NCI-H2107 (cell line): ENCODE results near the gene PSPC1.

Experiments
- DNase-seq: peaks from one replicate; lab custom pipeline; 2025; lab: John Stamatoyannopoulos, UW

Gene PSPC1

GRCh38 chr13:19673473-19674430 lies 109.0 kb downstream of the PSPC1 start:
- DNase-seq, result no peak

- no peak for DNase-seq
Observed at GRCh38 chr13:19672990-19673389, 109.8 kb downstream of the PSPC1 start.

GRCh38 chr13:19670147-19670546 lies 112.6 kb downstream of the PSPC1 start:
- no peak for DNase-seq

GRCh38 chr13:19668778-19669177 lies 114.0 kb downstream of the PSPC1 start:
- no peak for DNase-seq

GRCh38 chr13:19665427-19665859 lies 117.3 kb downstream of the PSPC1 start:
- no peak for DNase-seq

DNA sequence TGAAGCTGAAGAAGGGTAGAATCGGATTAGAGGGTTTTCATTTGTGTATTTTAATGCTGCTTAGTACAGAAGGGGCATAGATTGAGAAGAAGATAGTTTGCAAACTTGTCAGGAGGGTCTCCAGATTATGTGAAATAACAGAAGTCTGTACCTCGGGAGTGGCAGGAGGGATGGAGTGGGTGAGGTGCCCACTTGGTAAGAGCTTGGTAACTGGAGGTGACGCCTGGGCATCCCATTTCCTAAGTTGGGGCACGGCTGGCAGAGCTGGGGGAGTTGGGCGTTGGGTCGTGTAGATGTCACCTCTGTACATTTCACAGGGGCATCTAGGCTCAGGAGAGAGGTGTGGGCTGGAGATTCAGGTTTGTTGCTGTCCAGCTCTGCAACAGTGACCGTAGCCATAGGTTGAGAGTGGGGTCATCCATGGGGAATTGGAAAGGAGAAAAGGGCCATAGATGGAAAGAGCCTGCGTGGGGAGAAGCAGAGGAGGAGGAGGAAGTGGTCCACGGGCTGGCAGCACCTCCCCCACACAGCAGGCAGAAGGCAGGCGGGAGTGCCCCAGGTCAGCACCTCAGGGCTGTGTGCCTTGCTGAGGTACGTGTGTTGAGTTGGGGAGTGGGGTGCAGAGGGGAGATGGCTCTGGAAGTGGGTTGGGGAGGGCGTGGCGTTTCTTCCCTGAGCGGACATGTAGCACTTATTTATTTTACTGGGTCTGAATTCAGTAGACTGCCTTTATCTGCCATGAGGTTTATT lies 118.1 kb downstream of the PSPC1 start:
- DNase-seq, result no peak

- DNase-seq, result no peak
Observed at GRCh38 chr13:19663416-19663979, 119.2 kb downstream of the PSPC1 start.

DNA sequence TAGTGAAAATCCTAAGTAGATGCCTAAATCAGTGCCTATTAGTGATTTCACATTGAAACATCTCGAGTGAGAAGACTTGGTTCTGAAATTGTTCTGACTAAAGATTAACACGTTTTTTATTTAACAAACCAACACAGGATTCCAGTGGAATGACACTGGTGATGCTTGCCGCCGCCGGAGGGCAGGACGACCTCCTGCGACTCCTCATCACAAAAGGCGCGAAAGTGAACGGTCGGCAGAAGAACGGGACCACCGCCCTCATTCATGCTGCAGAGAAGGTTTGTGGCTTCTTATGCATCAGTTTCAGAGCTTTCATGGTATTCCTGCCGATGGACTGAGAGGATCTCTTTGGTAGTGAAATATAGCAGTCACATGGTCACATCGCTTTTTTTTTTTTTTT lies 121.2 kb downstream of the PSPC1 start:
- no peak for DNase-seq

DNA sequence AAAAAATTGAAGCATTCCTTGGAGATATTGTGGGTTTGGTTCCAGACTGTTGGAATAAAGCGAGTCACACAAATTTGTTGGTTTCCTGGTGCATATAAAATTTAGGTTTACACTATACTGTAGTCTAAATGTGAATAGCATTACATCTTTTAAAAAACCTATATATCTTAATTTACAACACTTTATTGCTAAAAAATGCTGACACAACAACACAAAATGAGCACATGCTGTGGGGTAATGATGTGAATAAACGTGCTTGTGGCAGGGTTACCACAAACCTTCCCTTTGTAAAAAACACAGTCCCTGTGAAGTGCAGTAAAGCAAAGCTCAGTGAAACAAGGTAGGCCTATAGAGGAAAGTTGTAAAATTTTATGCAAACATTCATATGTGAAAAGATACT lies 121.6 kb downstream of the PSPC1 start:
- DNase-seq, result no peak

DNA sequence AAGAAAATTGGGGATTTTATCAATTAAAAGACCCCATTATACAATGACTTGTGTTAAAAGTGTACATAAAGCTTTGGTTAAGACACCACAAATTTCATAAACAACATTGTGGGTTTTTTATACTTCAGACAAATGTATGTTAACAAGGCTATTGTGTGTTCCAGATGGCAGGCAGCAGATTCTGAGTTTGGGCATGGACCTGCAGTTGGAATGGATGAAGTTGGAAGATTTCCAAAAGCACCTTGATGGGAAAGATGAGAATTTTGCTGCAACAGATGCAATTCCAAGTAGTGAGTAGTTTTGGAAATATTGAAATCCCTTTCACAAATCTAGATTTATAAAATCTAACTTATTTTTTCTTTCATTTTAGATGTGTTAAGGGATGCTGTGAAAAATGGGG lies 123.9 kb downstream of the PSPC1 start:
- no peak for DNase-seq

DNA sequence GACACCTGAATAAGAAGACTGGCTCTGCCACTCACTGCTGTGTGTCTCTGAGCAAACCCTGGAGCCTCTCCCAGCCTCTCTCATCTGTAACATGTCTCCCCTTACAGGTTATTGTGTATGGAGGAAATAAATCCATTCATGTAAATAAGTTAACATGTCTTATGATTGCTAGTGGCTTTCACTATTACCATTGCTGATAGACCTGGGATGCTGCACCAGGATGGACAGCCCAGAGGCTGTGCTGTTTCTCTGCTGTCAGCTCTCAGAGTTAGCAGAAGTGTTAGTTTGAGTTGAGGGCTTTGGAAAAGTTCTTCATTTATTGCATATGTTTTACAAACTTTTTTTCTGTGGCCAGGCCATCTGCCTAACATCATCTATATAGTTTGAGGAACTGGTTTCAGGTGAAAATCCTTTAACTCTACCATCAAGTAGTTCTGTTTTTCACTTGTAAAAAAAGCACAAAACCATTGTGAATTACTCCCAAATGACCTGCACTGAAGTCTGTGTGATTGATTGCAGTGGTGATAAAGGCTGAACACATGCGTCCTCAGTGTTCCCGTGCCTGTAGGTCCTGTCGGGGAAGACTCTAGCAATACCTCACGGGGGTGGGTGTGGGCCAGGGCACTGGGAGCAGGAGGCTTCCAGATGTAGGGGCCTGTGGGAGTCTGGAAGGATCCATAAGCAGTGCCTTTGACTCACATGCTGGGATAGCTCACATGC lies 124.7 kb downstream of the PSPC1 start:
- DNase-seq, result no peak
